NCI-H345 (cell line): ENCODE data around the gene TBC1D24.

ENCODE experiments used
- DNase-seq: peaks from one replicate; lab custom pipeline; 2025; lab: John Stamatoyannopoulos, UW

Gene TBC1D24

DNA sequence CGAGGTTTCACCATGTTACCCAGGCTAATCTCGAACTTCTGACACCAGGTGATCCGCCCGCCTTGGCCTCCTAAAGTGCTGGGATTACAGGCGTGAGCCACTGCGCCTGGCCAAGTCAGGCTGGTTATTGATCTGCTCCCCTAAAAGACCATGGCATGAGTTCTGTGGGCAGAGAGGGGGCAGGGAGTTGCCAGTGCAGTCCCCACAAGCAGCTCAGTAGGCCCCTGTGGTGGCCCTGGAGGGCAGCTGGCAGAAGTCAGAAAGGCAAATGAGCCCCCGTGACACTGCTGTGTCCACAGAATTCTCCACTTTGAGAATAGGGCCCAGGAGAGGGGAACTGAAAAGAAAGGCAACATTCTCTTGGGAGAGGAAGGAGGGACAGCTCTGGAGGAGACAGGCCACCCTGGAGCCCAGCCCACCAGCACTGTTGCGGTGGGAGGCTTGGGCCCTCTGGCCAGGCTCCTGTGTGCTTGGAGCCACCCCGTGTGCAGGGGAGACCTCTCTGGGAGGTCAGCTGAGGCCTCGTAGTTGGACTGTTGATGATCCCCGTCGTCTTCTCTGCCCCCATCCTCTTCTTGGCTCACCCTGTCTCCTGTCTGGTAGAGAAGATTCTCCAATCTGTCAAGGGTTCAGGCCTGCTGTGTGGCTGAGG is 43.2 kb downstream of the TBC1D24 start:
- no peak for DNase-seq

DNA sequence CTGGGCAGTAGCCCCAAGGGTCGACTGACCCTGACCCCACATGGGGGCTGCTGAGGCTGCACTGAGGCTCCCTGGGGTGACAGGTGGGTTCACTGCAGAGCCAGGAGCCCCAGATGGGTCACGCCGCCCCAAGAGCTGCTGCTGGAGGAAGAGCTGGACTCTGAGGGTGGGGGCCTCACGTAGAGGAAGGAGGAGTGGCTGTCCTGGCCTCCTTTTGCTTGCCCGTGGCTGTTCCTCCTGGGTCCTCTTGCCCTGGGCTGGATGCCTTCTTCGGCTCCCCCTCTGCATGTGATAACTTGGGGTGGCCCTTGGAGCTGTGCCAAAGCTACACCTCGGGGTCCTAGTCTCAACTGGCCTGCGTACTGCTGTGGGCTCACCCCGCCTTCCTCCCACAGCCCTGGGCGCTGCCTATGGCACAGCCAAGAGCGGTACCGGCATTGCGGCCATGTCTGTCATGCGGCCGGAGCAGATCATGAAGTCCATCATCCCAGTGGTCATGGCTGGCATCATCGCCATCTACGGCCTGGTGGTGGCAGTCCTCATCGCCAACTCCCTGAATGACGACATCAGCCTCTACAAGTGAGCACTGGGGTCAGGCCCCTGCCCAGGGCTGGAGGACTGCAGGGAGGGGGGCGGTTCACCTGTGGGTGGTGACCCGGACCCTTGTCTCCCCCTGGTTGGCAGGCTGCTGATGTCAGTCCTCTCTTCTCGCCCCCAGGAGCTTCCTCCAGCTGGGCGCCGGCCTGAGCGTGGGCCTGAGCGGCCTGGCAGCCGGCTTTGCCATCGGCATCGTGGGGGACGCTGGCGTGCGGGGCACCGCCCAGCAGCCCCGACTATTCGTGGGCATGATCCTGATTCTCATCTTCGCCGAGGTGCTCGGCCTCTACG is 44.1 kb downstream of the TBC1D24 start:
- DNase-seq = no peak

DNA sequence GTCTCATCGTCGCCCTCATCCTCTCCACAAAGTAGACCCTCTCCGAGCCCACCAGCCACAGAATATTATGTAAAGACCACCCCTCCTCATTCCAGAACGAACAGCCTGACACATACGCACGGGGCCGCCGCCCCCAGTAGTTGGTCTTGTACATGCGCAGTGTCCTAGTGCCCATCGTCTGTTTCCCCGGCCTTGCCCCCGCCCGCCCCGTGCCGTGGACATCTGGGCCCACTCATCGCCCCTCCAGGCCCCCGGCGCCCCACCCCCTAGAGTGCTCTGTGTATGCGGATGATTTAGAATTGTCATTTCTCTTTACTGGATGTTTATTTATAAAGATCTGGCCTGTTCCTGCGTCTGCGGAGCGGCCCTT is 44.8 kb downstream of the TBC1D24 start:
- DNase-seq = no peak

DNA sequence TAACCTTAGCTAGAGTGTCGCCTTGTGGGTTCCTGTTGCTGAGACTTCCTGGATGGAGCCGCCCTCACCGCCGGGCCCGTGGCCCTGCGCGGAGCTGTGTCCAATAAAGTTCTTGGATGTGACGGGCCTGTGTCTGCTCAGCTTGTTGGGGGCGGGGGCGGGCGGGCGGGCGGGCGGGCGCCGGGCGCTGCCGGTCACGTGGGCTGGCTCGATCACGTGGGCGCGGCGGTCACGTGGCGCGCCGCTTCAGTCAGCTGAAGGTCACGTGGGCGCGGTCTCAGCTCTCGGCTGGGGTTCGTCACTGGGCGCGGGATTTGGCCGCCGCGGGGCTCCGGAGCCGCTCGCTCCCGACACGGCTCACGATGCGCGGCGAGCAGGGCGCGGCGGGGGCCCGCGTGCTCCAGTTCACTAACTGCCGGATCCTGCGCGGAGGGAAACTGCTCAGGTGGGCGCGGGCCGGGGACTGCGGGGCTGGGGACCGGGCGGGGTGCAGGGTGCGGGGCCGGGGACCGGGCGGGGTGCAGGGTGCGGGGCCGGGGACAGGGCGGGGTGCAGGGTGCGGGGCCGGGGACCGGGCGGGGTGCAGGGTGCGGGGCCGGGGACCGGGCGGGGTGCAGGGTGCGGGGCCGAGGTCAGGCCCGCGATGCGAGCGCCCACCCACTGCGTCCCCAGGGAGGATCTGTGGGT is 45.3 kb downstream of the TBC1D24 start, which contains the start of gene AMDHD2:
TSS of gene AMDHD2 (plus strand) at position 275 of the 687 bp plus-strand sequence. CDS start at position 363, 88 bp downstream.
- peak; percentile 87 for DNase-seq

DNA sequence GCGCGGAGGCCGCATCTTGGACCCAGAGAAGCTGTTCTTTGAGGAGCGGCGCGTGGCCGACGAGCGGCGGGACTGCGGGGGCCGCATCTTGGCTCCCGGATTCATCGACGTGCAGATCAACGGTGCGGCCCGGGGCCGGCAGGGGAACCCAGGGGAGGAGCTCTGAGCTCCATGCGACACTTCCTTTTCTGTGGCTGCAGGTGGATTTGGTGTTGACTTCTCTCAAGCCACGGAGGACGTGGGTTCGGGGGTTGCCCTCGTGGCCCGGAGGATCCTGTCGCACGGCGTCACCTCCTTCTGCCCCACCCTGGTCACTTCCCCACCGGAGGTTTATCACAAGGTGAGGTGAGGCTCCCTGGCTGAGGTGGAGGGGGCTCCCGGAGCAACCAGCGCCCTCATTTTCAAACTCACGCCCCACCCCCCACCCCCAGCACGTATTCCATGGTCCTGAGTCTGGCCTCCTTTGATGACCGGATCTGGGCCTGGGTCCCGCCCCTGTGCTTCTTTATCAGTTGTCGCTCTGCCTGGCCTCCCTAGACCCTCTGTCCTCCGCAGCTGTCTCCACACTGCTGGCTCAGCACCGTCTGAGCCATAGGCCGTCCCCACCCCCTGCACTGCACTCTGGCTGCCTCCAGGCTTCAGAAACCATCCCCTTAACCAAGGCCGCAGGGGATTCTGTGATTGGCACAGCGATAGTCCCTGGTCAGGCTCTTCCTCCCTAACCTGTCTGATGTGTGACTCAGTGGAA is 46.0 kb downstream of the TBC1D24 start:
- no peak for DNase-seq

DNA sequence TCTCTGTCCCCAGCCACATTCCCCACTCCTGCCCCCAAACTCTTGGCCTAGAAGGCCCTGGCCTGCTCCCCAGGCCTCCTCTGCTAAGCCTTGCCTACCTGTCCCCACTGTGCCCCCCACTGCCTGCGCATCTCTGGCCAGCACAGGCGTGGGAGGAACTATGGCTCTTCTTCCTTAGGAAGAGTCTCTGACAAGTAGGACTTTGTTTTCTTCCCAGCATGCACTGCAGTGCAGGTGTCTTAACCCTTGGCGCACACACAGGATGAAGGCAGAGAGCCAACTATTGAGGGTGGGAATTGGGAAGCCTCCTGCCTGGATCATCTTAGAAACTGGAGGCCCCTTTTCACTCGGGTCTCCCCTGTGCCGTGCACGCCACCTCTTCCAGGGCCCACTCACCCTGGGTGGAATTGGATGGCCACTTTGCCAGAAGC is 48.9 kb downstream of the TBC1D24 start:
- no peak for DNase-seq

DNA sequence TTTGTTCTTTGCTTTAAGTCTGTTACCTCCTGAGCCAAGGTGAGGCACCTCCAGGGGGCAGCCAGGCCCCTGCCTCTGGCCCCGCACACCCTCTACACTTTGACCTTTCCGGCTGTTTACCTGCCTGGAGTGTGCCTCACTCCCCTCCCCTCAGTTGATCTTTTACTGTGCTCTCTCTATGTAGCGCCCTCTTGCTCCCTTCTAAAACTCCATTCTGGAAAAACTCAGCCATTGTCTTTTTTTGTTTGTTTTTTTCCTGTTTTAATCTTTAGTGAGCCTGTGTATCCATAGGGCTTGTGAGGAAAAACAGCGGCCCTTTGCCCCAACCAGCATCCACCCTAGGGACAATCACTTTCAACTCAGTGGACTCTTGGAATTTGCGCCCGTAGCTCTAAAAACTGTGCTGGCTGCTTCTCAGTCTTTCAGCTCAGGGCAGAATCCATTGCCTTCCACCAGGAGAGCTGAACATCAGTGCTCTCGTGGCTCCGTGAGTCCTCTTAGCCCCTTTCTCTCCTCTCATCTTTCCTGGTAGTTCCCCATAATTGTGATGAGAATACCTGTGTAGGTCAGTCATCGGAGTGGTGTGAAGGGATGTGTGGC is 49.5 kb downstream of the TBC1D24 start:
- no peak for DNase-seq

DNA sequence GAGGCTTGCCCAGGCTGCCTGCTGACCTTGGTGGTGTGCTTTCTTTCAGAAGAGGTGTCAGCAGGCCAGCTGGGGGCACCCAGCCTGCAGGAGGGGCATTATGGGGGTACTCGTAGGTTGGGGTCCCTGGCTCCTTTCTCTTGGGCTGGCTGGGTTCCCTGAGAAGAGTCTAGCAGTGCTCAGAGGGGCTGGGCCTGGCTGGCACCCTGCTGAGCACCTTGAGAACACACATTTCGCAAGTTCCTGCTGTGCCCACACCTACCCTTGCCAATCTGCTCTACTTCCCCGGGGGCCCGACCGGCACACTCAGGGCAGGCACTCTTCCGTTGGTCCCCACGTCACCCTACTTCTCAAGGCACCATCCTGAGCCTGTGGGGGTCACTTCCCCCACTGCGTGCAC is 51.2 kb downstream of the TBC1D24 start:
- no peak for DNase-seq

DNA sequence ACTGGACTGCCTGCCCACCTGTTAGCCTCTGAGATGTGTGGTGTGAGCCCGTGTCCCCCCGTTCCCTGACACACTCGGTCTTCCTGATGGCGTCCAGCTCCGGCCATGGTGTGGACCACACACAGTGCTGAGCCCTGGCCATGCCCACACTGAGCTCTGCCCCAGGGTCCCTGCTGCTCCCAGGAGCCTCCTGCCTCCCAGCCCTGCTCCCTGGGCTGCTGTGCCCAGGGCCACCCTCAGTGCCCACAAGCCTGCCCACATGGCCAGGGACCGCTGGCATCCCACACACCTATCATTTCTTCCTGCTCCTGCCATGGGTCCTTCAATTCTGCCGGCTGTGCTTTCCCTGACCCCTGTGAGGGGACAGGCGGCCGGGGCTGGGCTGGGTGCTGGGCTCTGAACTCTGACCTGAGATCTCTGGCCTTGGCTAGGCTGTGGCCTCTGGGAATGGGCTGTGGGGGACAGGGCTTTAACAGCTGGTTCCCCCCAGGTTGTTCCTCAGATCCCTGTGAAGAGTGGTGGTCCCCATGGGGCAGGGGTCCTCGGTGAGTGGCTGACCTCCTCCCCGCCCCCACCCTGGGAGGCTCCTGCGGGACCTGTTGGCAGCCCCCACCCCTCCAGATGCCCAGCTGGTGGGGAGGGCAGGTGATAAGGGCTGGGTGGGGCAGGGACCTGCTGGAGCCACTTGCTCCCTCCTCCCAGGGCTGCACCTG is 52.3 kb downstream of the TBC1D24 start:
- no peak for DNase-seq

DNA sequence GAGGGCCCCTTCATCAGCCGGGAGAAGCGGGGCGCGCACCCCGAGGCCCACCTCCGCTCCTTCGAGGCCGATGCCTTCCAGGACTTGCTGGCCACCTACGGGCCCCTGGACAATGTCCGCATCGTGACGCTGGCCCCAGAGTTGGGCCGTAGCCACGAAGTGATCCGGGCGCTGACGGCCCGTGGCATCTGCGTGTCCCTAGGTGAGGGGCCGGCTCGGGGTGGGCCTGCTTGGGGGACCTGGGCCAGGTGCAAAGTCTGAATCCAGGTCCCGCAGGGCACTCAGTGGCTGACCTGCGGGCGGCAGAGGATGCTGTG is 52.8 kb downstream of the TBC1D24 start:
- no peak for DNase-seq

DNA sequence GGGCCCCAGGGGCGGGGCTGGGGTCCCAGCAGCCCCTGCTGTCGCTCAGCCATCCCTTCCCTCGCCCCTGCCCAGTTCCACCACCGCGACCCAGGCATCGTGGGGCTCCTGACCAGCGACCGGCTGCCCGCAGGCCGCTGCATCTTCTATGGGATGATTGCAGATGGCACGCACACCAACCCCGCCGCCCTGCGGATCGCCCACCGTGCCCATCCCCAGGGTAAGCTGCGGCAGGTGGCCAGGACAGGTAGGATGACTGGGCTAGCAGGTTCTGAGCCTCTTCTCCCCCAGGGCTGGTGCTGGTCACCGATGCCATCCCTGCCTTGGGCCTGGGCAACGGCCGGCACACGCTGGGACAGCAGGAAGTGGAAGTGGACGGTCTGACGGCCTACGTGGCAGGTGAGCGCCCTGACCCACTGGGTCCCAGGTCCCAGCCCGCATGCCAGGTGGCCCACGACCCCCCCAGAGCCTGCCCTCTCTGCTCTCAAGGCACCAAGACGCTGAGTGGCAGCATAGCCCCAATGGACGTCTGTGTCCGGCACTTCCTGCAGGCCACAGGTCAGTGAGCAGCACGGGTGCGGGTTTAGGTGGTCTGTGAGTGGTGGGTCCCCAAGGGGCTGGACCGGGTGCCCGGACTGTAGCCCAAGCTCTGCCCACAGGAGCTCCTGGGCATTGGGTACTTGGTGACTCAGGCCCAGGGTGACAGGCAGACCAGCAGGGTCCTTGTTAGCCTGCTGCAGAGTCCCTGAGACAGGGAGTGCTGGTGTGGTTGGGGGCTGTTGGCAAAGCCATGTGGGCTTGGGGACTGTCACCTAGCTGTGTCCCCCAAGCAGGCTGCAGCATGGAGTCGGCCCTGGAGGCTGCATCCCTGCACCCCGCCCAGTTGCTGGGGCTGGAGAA is 53.5 kb downstream of the TBC1D24 start:
- DNase-seq = no peak

DNA sequence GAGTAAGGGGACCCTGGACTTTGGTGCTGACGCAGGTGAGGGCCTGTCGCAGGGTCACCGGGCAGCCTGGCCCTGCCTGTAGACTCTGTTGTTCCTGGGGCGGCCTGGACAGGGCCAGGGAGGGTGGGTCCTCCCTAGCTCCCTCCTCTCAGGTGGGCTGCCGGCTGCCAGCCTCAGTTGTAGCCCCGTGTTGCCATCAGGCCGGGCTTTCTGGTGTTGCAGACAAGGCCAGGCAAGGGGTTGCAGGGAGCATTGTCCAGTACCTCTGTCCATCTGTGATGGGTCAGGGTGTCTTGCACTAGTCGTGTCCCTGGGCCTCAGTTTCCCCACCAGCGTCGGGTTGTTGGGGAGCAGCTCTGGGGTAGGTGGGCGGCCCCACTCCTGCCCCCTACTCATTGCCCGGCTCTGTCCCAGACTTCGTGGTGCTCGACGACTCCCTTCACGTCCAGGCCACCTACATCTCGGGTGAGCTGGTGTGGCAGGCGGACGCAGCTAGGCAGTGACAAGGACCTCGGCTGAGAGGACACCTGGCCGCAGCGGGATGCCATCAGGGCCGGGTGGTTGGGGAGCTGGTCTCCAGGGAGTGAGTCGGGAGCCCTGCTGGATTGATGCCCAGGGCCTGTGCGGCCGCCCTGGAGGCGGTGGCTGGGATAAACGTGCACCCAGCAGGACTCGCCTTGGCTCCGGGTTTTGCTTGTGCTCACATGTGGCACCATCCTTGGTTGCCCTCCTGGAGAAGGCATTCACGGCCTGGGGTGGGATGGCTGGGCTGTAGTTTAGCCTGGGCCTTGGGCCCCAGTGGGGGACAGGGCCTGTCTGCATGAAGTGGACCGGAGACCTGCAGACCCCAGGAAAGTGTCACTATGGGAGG is 54.4 kb downstream of the TBC1D24 start:
- no peak for DNase-seq

DNA sequence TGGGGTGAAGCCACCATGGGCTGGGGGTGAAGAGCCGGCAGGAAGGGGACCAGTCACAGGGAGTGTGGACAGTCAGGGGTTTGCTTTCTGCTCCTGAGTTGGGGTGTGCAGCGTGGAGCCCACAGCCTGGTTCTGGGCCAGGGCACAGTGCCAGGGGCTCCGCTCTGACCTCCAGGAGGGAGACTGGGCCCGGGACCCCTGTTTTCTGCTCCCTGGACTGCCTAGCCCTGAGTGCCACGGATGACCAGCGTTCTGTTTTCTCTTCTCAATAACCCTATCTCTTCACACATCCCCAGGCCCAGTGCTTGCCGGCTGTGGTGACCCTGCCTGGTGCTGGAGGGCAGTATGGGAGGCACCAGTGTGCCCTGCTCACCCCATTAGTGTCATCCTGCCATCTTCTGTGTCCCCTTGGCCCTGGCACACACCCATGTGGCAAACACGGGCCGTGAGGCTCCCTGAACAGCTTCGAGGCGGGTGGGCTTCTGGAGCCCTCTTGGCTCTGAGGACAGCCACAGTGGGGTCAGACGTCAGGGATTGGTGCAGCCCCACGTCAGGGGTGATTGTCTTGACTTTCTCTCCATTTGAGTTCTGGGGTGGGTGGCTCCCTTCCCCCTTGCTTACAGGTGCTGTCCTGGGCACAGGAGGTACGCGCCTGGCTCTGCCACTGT is 55.2 kb downstream of the TBC1D24 start:
- no peak for DNase-seq

DNA sequence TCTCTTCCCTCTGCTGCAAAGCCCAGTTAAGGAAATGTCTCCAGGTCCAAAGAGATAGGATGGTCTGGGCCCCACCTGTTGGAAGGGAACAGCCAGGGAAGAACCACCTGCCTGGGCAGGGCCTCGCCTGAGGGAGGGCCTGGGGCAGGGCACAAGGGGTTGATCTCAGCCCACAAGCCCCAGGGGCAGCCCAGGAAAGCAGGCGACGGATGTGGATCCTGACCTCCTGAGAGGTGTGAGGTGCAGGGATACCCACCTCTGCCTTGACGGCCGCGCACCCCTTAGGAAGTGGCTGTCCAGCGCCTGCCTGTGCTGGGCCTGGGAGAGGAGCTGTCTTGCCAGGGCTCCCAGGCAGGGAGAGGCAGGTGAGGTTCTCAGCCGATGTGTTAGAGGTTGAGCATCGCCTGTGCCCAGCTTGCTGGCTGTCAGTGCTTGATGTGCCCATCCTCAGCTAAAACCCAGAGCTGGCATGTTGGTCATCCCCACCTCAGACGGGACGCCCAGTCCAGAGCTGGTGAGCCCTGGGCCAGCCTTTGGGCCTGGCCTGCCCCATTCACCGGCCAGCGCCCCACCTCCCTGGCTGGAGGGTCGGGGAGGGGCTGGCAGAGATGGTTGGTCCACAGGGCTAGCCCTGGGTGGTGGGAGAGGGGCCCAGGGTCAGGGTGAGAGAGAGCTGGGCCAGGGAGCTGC is 55.8 kb downstream of the TBC1D24 start:
- DNase-seq = no peak

DNA sequence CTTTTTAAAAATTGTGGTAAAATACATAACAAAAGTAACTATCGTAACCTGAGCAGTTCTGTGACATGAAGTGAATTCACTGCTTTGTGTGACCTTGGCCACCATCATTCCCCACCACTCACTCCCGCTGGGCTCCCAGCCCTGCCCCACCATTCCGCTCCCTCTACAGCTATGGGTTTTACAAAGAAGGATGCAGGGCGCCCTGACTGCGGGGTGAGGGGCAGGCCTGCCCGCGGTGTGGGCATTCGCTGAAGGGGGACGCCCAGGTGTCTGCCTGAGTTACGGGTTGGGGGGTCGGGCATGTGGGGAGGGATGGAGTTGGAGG is 56.4 kb downstream of the TBC1D24 start, which contains the start of gene CEMP1:
TSS of gene CEMP1 (minus strand) at position 38 of the 325 bp plus-strand sequence. CDS start 335 bp downstream, outside the sequence.
- no peak for DNase-seq

DNA sequence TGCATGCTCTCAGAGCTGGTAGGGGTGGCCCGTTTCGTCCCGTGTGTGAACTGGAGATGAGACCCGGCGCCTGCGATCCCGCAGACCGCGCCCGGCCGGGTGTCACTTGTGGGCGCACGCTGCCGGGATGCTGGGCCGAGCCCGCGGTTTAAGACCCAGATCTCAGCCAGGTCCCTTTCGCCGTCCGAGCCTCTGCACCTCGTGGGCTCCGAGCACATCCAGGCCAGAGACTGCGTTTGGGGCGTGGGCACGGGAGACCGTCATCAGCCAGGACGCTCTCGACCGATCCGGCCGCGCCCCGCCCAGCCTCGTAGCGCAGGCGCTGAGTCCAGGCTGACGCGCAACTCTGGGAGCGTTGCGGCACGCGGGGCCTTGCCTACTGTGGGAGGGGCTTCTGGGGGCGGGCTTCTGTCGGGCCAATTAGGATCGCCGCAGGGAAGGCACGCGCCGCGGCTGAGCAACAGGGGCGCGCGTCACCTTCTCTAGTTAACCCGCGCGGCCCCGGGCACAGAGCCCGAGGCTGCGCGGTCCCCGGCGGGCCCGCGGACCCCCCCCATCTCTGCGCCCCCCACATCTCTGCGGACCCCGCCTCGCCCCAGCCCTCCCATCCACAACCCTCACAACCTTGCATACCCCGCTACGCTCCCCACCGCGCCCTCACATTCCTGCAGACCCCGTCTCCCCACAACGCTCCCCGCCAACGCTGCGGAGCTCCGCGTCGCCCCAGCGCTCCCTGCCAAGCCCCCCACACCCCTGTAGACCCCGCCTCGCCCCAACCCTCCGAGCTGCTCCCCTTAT is 57.0 kb downstream of the TBC1D24 start:
- DNase-seq = peak; percentile 98

DNA sequence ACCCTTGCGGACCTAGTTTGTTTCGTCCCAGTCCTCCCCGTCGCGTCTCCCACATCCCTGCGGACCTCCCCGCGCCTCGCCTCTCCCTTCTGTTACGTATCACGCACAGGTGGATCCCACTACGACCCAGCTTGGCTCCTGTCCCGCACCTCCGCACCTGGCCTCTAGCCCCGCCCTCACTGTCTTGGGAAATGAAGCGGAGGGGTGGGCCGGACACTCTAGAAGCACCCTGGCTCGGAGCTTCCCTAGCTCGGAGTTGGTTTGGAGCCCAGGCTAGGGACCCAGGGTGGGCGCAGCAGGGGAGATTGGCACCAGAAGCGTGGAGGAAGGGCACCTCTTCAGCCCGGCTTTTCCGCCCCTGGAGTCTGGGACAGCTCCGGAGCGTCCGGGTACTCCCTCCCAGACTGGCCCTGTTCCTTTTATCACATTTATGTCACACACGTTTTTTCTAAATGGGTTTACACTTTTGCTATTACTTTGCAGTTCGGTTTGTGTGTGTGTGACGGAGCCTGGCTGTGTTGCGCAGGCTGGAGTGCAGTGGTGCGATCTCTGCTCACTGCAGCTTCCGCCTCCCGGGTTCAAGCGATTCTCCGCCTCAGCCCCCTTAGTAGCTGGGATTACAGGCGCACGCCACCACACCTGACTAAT is 57.7 kb downstream of the TBC1D24 start:
- peak; percentile 79 for DNase-seq
